Left lung (tissue), 10 donors: ENCODE data around the gene TSGA10IP. TPM values are rescaled to one million over a fixed set of nuclear protein-coding genes. Genes with fewer than 3 reads are reported as not detected.

Source experiments
- ATAC-seq: fragments of 200-7000 bp; cut with Tn5 transposase; one replicate; pipeline ENCODE4 v1.9.1; 2020; ENCODE audit warnings: moderate library complexity
- DNase-seq, 4 donors: peaks; one replicate each; pipeline ENCODE4 v3.0.0-alpha.2; 2013 to 2020
- H3K27ac ChIP-seq, 2 donors: fragments of 200-600 bp; sonication (generic) in 1 of 2; one replicate each; pipeline versions ENCODE4 v1.5.0 to v1.8.0; 2020 to 2021
- H3K27me3 ChIP-seq, 2 donors: fragments of 200-600 bp; sonication (generic) in 1 of 2; one replicate each; pipeline versions ENCODE4 v1.5.0 to v1.8.0; 2020 to 2021
- H3K36me3 ChIP-seq, 2 donors: fragments of 200-600 bp; sonication (generic) in 1 of 2; one replicate each; pipeline versions ENCODE4 v1.5.0 to v1.8.0; 2020 to 2021
- H3K4me1 ChIP-seq, 2 donors: fragments of 200-600 bp; one replicate each; pipeline ENCODE4 v1.8.0; 2021
- H3K4me3 ChIP-seq, 2 donors: fragments of 200-600 bp; sonication (generic) in 1 of 2; one replicate each; pipeline versions ENCODE4 v1.5.0 to v1.8.0; 2020 to 2021; ENCODE audit warnings: mild to moderate bottlenecking in 1 of 2
- H3K9me3 ChIP-seq, 2 donors: fragments of 200-600 bp; sonication (generic) in 1 of 2; one replicate each; pipeline versions ENCODE4 v1.5.0 to v1.8.0; 2020 to 2021
- CTCF ChIP-seq, 2 donors: fragments of 200-600 bp; sonication (generic) in 1 of 2; IDR thresholded peaks; one replicate each; pipeline versions ENCODE4 v1.5.0 to v1.8.0; 2021; ENCODE audit warnings: antibody characterized with exemption in 2 of 2
- intact Hi-C, 2 donors: fragments of 100-400 bp; cut with DNase I; formaldehyde crosslinking; loops; one replicate each; pipeline versions ENCODE4 v1.11.2 to v1.14.2; 2022
- polyA plus RNA-seq, 6 donors: library from polyadenylated mRNA; unstranded; fragments of 120-200 nt; gene quantifications; one replicate each; pipeline ENCODE4 v1.2.1, GENCODE V29; 2013; ENCODE audit not compliant: insufficient read length in 6 of 6
- total RNA-seq, 2 donors: library from RNA; stranded (reverse); fragmentation: NEBNext Ultra II Directional; extraction: Animal tissue kit (Norgen Biotek cat#: 25700); gene quantifications; one replicate each; pipeline ENCODE4 v1.2.1, GENCODE V29; 2021
- donor health status: DM: no; HTN: yes; CAD: no.
- donor health status: DM: no; HTN: no; CAD: no.

TSGA10IP gene
- total and polyA plus RNA-seq, 8 donors = 0.26 to 1.0 (median 0.79) TPM; not detected in 3

- peak; percentile 58 for ATAC-seq
- peak in 1 of 2 donors; percentile 16 for TF ChIP-seq CTCF (IDR thresholded peaks at IDR 0.05)
- peaks cover 0 to 4% of the 10 kb centered on the region in 2 donors for H3K27me3 ChIP-seq
- peaks cover 0 to 3% of the 10 kb centered on the region in 2 donors for H3K36me3 ChIP-seq
- DNase-seq = peak in 1 of 4 donors; percentile 54
- intact Hi-C loops = no loop called here
- H3K27ac ChIP-seq = peak overlapping the region; percentile 62 to 71
- H3K4me3 ChIP-seq = peak overlapping the region in 1 of 2 donors; percentile 18
- H3K9me3 ChIP-seq = no peaks in the 10 kb centered on the region
- H3K4me1 ChIP-seq = peaks cover 0 to 16% of the 10 kb centered on the region in 2 donors
Measured at GRCh38 chr11:65927904-65928397, 17.3 kb upstream of the TSGA10IP start.

DNA sequence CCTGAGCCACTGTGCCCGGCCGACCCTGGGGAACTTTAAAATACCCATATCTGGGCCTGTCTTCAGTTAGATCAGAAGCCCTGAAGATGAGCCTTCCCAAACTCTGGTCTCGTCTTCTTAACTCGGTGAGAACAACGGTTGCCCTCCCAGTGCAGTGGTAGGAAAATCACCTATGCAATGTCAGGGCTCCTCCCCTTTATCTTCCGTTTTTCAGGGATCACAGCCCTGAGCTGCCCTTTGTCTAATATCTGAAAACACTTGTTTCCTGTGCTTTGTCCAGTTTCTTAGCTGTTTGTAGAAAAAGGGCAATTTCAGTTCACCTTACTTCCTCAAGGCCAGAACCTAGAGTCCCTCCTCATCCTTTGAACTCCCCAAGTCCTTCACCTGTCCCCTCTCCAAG is 16.6 kb upstream of the TSGA10IP start:
- TF ChIP-seq CTCF (IDR thresholded peaks at IDR 0.05) = no peak
- no peaks in the 10 kb centered on the region for H3K9me3 ChIP-seq
- DNase-seq = no peak
- no peak overlapping the region for H3K4me3 ChIP-seq
- no peaks in the 10 kb centered on the region for H3K36me3 ChIP-seq
- H3K27me3 ChIP-seq = peaks cover 0 to 11% of the 10 kb centered on the region in 2 donors
- no peak for ATAC-seq
- intact Hi-C loops = no loop called here
- peaks cover 0 to 16% of the 10 kb centered on the region in 2 donors for H3K4me1 ChIP-seq
- peak overlapping the region in 1 of 2 donors; percentile 71 for H3K27ac ChIP-seq

DNA sequence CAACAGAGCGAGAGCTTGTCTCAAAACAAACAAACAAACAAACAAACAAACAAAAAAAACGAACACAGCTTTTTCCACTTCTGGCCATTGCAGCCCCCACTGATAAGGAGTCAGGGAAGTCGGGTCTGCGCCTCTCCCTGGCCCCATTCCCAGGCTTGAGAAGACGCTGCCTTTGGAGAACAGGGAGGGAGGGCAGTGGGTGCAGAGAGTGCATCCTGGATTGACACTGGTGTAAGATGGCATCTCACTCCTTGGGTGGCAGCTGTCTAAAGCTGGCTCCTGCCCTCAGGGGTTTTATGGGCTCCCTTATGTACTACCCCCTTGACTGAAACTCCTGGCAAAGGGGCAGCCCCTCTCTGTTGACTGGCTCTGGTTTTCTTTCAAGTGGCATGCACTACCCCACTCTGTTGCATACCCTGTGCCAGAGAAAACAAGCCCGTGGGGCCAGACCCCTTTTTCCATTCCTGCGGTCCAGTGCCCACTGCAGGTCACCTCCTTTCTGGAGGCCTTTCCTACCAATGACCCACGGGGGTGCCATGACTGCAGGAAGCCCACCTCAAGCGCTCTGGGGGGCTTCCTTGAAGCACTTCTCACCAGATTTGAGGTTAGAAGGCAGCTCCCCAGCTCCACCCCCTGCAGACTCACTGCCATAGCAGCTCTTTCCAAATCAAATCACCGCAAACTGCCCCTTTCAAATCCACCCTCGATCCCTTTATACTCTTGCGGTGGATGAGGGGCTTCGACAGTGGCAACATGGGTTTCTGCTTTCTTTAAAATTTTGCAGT is 13.3 kb upstream of the TSGA10IP start:
- DNase-seq (no peak), ATAC-seq (no peak)
- TF ChIP-seq CTCF (IDR thresholded peaks at IDR 0.05) = no peak
- intact Hi-C loops = no loop called here
- peaks cover 0 to 12% of the 10 kb centered on the region in 2 donors for H3K27me3 ChIP-seq
- no peak overlapping the region for H3K4me3 ChIP-seq
- no peaks in the 10 kb centered on the region for H3K9me3 ChIP-seq
- H3K27ac ChIP-seq = no peak overlapping the region
- peaks cover 0 to 16% of the 10 kb centered on the region in 2 donors for H3K4me1 ChIP-seq
- H3K36me3 ChIP-seq = no peaks in the 10 kb centered on the region

- Histone ChIP-seq H3K36me3 (no peaks in the 10 kb centered on the region), H3K4me1 (peaks cover 0 to 12% of the 10 kb centered on the region in 2 donors), H3K27me3 (peaks cover 0 to 12% of the 10 kb centered on the region in 2 donors), H3K27ac (no peak overlapping the region), H3K4me3 (no peak overlapping the region), H3K9me3 (no peaks in the 10 kb centered on the region)
- intact Hi-C loops = no loop called here
- DNase-seq = no peak
- ATAC-seq = no peak
- no peak for TF ChIP-seq CTCF (IDR thresholded peaks at IDR 0.05)
Measured at GRCh38 chr11:65932558-65932919, 12.7 kb upstream of the TSGA10IP start.

- ATAC-seq = no peak
- no peaks in the 10 kb centered on the region for H3K4me1 ChIP-seq
- TF ChIP-seq CTCF (IDR thresholded peaks at IDR 0.05) = no peak
- peak in 2 of 4 donors; percentile 77 to 88 for DNase-seq
- H3K36me3 ChIP-seq = no peaks in the 10 kb centered on the region
- no peak overlapping the region for H3K27ac ChIP-seq
- no peak overlapping the region for H3K4me3 ChIP-seq
- no peaks in the 10 kb centered on the region for H3K9me3 ChIP-seq
- intact Hi-C loops = no loop called here
- peaks cover 0 to 12% of the 10 kb centered on the region in 2 donors for H3K27me3 ChIP-seq
Measured at GRCh38 chr11:65934014-65934413, 11.3 kb upstream of the TSGA10IP start.
